Hepatocyte (in vitro differentiated cells): ENCODE data around the gene HEXD. TPM values are rescaled to one million over a fixed set of nuclear protein-coding genes. Genes with fewer than 3 reads are reported as not detected.

ENCODE experiments used
- DNase-seq: peaks from one replicate; pipeline ENCODE4 v3.0.0-alpha.2; 2016; ENCODE audit warnings: low spot score
- H2AFZ ChIP-seq: fragments of 200-600 bp; sonication (generic); 2 replicates; pipeline ENCODE4 v1.6.0; 2016; ENCODE audit warnings: antibody characterized with exemption, mild to moderate bottlenecking
- H3K27ac ChIP-seq: fragments of 200-600 bp; sonication (generic); 2 replicates; pipeline ENCODE4 v1.5.1; 2016; ENCODE audit warnings: mild to moderate bottlenecking
- H3K27me3 ChIP-seq: fragments of 200-600 bp; sonication (generic); 2 replicates; pipeline ENCODE4 v1.6.1; 2016
- H3K36me3 ChIP-seq: fragments of 200-600 bp; sonication (generic); replicated peaks from 2 replicates; pipeline ENCODE4 v1.5.1; 2016; ENCODE audit warnings: low read depth; ENCODE audit not compliant: insufficient read depth
- H3K4me1 ChIP-seq: fragments of 200-600 bp; sonication (generic); 2 replicates; pipeline ENCODE4 v1.5.1; 2016; ENCODE audit warnings: mild to moderate bottlenecking, moderate library complexity; ENCODE audit not compliant: insufficient read depth
- H3K4me2 ChIP-seq: fragments of 200-600 bp; sonication (generic); 2 replicates; pipeline ENCODE4 v1.6.0; 2016
- H3K4me3 ChIP-seq: fragments of 200-600 bp; sonication (generic); 2 replicates; pipeline ENCODE4 v1.5.1; 2016; ENCODE audit warnings: mild to moderate bottlenecking
- H3K79me2 ChIP-seq: fragments of 200-600 bp; sonication (generic); 2 replicates; pipeline ENCODE4 v1.6.0; 2017; ENCODE audit warnings: mild to moderate bottlenecking
- H3K9me2 ChIP-seq: fragments of 200-600 bp; sonication (generic); replicated peaks from 2 replicates; pipeline ENCODE4 v1.6.0; 2017; ENCODE audit warnings: mild to moderate bottlenecking; ENCODE audit not compliant: insufficient read depth
- H3K9me3 ChIP-seq: fragments of 200-600 bp; sonication (generic); 2 replicates; pipeline ENCODE4 v1.5.1; 2016; ENCODE audit warnings: low read depth, mild to moderate bottlenecking
- H4K20me1 ChIP-seq: fragments of 200-600 bp; sonication (generic); 2 replicates; pipeline ENCODE4 v1.6.0; 2016; ENCODE audit warnings: mild to moderate bottlenecking; ENCODE audit not compliant: insufficient read depth, poor library complexity, severe bottlenecking
- CTCF ChIP-seq: fragments of 200-600 bp; sonication (generic); IDR thresholded peaks from 2 replicates; pipeline ENCODE4 v1.5.1; 2016; ENCODE audit warnings: antibody characterized with exemption, mild to moderate bottlenecking; ENCODE audit not compliant: poor library complexity
- EZH2 ChIP-seq: fragments of 200-600 bp; sonication (generic); IDR thresholded peaks from 2 replicates; pipeline ENCODE4 v1.6.1; 2016; ENCODE audit warnings: antibody characterized with exemption, mild to moderate bottlenecking, borderline replicate concordance
- EZH2phosphoT487 ChIP-seq: fragments of 200-600 bp; sonication (generic); IDR thresholded peaks from one replicate; pipeline ENCODE4 v1.6.1; 2018; ENCODE audit warnings: antibody characterized with exemption, mild to moderate bottlenecking, low read depth, moderate library complexity; ENCODE audit not compliant: unreplicated experiment, severe bottlenecking
- WGBS: methylation state at CpG from one replicate; pipeline ENCODE4 v1.1.6; 2016; ENCODE audit warnings: low lambda C conversion rate; ENCODE audit errors: missing lambda C conversion rate; 5-methylcytosine and 5-hydroxymethylcytosine counted together
- polyA plus RNA-seq: library from polyadenylated mRNA; unstranded; fragments of >200 nt; fragmentation: Nextera tagmentation; extraction: Ambion mirVana; gene quantifications from 2 replicates; pipeline ENCODE4 v1.2.1, GENCODE V29; 2016
- total RNA-seq: library from RNA; depleted of rRNA; stranded (reverse); fragments of >200 nt; gene quantifications from 2 replicates; pipeline ENCODE4 v1.2.3, GENCODE V29; 2014

The HEXD gene
- total and polyA plus RNA-seq, 2 experiments from 2014 or later = 32.6 to 46.0 TPM

- Histone ChIP-seq H3K79me2 (no peaks in the 10 kb centered on the region), H4K20me1 (no peaks in the 10 kb centered on the region), H3K27ac (no peak overlapping the region), H3K4me1 (no peaks in the 10 kb centered on the region), H3K4me2 (no peak overlapping the region), H3K9me3 (no peaks in the 10 kb centered on the region), H3K9me2 (no peaks in the 10 kb centered on the region), H3K36me3 (no peaks in the 10 kb centered on the region), H3K4me3 (no peak overlapping the region), H3K27me3 (no peaks in the 10 kb centered on the region), H2AFZ (no peak overlapping the region)
- no peak for TF ChIP-seq EZH2phosphoT487
- no peak for TF ChIP-seq CTCF
- TF ChIP-seq EZH2 = no peak
- DNase-seq = no peak
- 91% methylated on average over 13 of the region's 13 CpGs for WGBS
These were observed 10.9 kb upstream of the HEXD start for GRCh38 chr17:82407255-82407654.

- no peak overlapping the region for H2AFZ ChIP-seq
- no peak overlapping the region for H3K4me2 ChIP-seq
- no peaks in the 10 kb centered on the region for H3K27me3 ChIP-seq
- H3K9me3 ChIP-seq = no peaks in the 10 kb centered on the region
- DNase-seq = no peak
- no peaks in the 10 kb centered on the region for H3K79me2 ChIP-seq
- H3K4me1 ChIP-seq = no peaks in the 10 kb centered on the region
- H3K9me2 ChIP-seq = no peaks in the 10 kb centered on the region
- H3K27ac ChIP-seq = no peak overlapping the region
- TF ChIP-seq CTCF (no peak), EZH2 (no peak), EZH2phosphoT487 (no peak)
- no peak overlapping the region for H3K4me3 ChIP-seq
- 95% methylated on average over 15 of the region's 15 CpGs for WGBS
- no peaks in the 10 kb centered on the region for H4K20me1 ChIP-seq
- no peaks in the 10 kb centered on the region for H3K36me3 ChIP-seq
These were observed 9.7 kb upstream of the HEXD start for GRCh38 chr17:82408288-82408937.

- WGBS = 94% methylated on average over 16 of the region's 21 CpGs
- TF ChIP-seq EZH2phosphoT487 (no peak), CTCF (no peak), EZH2 (no peak)
- Histone ChIP-seq H3K27me3 (no peaks in the 10 kb centered on the region), H3K9me3 (no peaks in the 10 kb centered on the region), H3K4me3 (no peak overlapping the region), H4K20me1 (no peaks in the 10 kb centered on the region), H3K4me2 (no peak overlapping the region), H3K4me1 (no peaks in the 10 kb centered on the region), H2AFZ (no peak overlapping the region), H3K36me3 (no peaks in the 10 kb centered on the region), H3K79me2 (no peaks in the 10 kb centered on the region), H3K9me2 (no peaks in the 10 kb centered on the region), H3K27ac (no peak overlapping the region)
- no peak for DNase-seq
These were observed 9.2 kb upstream of the HEXD start for GRCh38 chr17:82408938-82409318.
